H54 (cell line): ENCODE data around the gene XPC.

Experiments used
- DNase-seq: peaks from one replicate; pipeline ENCODE4 v3.0.0; 2011; ENCODE audit warnings: low spot score, mixed read lengths; ENCODE audit not compliant: insufficient read length
- FAIRE-seq: peaks from 3 replicates; lab custom pipeline; 2011; peaks lifted over from hg19 to GRCh38; lab: Jason Lieb, UNC
- POLR2A ChIP-seq: IDR thresholded peaks from 2 replicates; pipeline ENCODE4 v1.6.1; 2011; ENCODE audit warnings: low read depth, mild to moderate bottlenecking, low read length

XPC gene

GRCh38 chr3:14170531-14171159 lies 7.8 kb downstream of the XPC start:
- FAIRE-seq (no peak), DNase-seq (no peak)
- no peak for TF ChIP-seq POLR2A

GRCh38 chr3:14169871-14170270 lies 8.5 kb downstream of the XPC start:
- FAIRE-seq (no peak), DNase-seq (no peak)

DNA sequence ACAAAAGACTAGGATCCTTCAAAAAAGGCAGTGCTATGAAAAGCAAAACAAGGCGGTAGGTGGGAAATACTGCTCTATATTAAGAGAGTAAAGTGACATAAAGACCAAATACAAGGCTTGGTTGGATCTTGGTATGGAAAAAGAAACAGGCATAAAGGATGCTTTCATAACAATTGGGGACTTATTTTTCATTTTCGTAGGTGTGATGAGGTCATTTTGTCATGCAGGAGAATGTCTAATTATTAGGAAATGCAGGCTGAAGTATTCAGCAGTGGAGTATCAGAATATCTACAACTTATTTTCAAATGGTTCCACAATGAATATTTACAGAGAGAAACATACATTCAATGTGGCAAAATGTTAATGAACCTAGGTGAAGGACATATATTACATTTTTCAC lies 9.0 kb downstream of the XPC start:
- no peak for FAIRE-seq
- no peak for TF ChIP-seq POLR2A
- no peak for DNase-seq

More at GRCh38 chr3:14169871-14170270, 8.5 kb downstream of the XPC start:
- TF ChIP-seq POLR2A = no peak

GRCh38 chr3:14166877-14167603 lies 11.4 kb downstream of the XPC start:
- no peak for FAIRE-seq
- no peak for DNase-seq
- no peak for TF ChIP-seq POLR2A

DNA sequence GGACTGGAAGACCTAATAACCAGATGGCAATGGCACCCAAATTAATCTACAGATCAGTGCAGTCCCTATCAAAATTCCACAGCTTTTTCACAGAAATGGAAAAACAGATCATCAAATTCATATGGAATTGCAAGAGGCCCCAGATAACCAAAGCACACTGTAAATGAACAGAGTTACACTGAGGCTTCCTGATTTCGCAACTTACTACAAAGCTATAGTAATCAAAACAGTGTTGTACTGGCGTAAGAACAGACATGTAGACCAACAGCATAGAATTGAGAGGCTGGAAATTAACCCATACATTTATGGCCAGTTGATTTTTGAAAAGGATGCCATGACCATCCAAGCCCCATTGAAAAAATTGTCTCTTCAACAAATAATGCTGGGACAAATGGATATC lies 16.2 kb downstream of the XPC start:
- FAIRE-seq = no peak
- no peak for TF ChIP-seq POLR2A

GRCh38 chr3:14161282-14161681 lies 17.1 kb downstream of the XPC start:
- no peak for TF ChIP-seq POLR2A
- DNase-seq (no peak), FAIRE-seq (no peak)

More for the DNA sequence above, 16.2 kb downstream of the XPC start:
- no peak for DNase-seq

DNA sequence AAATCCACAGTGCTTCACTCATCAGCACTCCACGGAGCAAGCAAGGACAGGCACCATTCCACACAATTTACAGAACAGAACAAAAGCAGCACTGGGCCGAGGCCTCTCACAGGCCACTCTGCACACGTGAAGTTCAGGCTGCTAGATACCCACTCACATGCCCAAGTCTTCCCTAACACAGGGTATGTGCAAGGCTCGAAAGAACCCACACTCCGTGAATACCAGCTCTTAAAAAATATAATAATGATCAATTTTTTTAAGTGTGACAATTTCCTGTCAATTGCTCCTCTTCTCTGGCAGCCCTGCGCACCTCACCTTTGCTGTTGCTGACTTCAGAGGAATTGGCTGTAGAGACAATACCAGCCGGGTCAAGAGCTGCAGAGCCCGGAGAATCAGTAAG lies 19.0 kb downstream of the XPC start:
- no peak for FAIRE-seq
- no peak for DNase-seq
- TF ChIP-seq POLR2A = no peak

DNA sequence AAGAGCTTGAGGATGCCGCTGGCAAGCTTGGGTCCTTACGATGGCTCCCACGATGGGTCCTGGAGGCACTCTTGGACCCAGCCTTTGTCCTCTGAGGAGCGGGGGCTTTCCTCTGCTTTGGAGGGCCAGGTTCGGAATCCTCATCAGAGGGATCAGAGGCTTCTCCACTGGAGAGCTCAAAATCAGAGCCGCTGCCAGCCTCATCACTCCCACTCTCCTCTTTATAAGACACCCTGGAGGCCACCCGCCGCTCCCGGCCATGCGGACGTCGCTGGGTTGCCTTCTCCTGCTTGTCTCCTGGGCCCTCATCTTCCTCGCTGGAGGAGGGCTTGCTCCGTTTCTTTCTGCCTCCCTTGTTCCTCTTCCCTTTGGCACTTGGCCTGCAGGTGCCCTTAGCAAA lies 20.0 kb downstream of the XPC start:
- FAIRE-seq (no peak), DNase-seq (no peak)
- no peak for TF ChIP-seq POLR2A

DNA sequence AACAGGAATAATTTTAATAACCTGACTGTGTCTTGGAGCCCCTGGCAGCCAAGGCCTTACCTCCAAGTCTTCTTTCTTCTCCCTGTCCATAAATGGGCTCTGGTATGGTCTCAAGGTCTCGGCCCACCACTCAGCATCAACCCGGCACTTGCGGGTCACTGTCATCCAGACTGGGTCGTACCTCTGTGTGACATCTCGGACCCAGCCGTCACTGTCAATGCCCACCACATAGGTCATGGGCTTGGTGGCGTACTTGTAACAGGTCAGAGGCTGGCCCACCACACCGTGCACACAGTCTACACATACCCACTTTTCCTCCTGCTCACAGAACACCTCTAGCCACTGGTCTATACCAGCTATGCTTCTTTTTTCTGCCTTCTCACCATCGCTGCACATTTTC lies 20.4 kb downstream of the XPC start:
- TF ChIP-seq POLR2A = no peak
- no peak for DNase-seq
- no peak for FAIRE-seq

DNA sequence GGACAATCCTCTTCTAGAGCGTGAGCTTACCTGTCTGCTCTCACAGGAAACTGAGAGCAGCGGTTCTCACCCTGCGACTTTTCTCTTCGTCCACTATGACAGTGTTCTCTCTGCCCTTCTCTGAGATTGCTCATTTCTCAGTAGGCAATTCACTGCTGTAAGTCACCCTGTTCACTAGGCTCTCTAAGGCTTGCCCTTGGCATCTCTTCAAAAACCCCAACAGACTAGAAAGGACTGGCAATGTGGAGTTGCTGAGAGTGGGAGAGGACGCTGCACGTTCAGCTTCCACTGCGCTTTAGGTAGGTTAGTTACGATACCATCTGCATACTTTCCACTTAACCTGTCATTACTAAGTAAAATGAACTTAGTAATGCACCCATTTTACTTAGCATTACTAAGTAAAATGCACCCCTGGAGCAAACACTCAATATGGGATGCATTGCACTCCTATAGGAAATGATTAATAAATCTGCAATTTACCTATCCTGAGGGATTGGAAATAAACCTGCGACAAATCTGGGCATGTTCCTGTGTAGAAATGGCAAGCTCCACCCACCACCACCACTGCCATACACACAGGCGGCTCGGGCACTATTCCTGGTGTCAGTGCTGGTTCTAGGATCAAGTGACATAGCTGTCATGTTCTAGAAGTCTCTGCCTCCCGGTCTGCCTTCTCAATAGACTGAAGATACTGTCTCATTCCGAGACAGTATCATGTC lies 21.4 kb downstream of the XPC start:
- DNase-seq (no peak), FAIRE-seq (no peak)
- TF ChIP-seq POLR2A = no peak

- TF ChIP-seq POLR2A = no peak
- FAIRE-seq (no peak), DNase-seq (no peak)
Observed at GRCh38 chr3:14156201-14156600, 22.2 kb downstream of the XPC start.

DNA sequence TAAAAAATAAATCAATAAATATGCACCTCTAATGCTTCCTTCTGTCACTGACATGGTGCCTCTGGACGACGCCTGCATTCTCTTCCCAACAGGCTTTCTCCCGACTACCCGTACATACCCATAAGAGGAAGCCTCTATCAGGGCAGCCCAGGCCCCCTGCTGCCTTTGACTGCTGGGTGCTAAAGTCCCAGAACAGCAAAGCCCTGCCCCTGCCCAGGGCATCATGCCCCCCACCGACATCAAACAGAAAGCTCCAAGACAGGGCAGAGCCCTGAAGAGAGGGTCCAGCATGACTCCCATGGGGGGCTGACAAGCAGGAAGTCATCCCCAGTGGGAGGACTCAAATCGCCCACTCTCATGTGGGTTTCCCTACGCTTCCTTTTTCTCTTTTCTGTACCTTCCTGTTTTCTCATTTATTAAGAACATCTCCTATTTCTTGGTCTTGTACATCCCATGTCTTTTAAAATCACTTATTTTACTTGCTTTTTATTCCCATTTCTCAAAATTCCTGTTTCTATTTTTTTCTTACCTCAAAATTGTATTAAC lies 23.4 kb downstream of the XPC start:
- no peak for FAIRE-seq
- TF ChIP-seq POLR2A = no peak

GRCh38 chr3:14154276-14154675 lies 24.1 kb downstream of the XPC start:
- no peak for TF ChIP-seq POLR2A
- no peak for FAIRE-seq
- DNase-seq = no peak

More for the DNA sequence above, 23.4 kb downstream of the XPC start:
- no peak for DNase-seq

DNA sequence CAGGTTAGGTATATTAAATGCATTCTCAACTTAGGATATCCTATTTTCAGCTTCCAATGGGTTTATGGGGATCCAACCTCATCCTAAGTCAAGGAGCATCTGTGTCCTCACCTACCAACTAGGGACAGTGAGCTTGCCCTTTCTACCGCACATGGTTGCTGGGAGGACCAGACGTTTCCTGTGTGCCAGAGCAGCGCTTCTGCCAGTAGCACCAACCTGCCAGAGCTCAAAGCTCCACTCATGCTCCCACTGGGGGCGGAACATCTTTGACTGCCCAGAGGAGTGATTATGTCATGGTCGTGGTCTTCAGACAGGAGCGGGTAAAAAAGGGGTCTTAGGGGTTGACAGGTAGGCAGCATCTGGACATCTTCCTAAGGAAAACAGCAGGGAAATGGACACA lies 24.7 kb downstream of the XPC start:
- no peak for TF ChIP-seq POLR2A
- FAIRE-seq (no peak), DNase-seq (no peak)
